HCT116 (cell line): ENCODE data around the gene CACNA1S. TPM values are rescaled to one million over a fixed set of nuclear protein-coding genes. Genes with fewer than 3 reads are reported as not detected.

ENCODE experiments used
- ATAC-seq: fragments of 200-7000 bp; cut with Tn5 transposase; 2 replicates; pipeline ENCODE4 v1.9.1; 2020; ENCODE audit warnings: mild to moderate bottlenecking, moderate library complexity
- BruUV-seq: library from RNA; stranded (reverse); fragments of 400-500 nt; replicated peaks from 2 replicates; lab custom pipeline; 2021; lab: Mats Ljungman, UMichigan
- CTCF ChIA-PET: fragments of 300-600 bp; sonication (Branson Sonifier 250); formaldehyde crosslinking; loops from one replicate; lab custom pipeline; 2021; ENCODE audit warnings: antibody characterized with exemption; lab: Charles Lee
- POLR2A ChIA-PET: fragments of 300-600, 350-600 bp; sonication (Branson Sonifier 250); formaldehyde crosslinking; loops from one replicate; lab custom pipeline; 2021; ENCODE audit warnings: antibody characterized with exemption; lab: Charles Lee
- RAD21 ChIA-PET, 2 experiments: fragments of 300-600 bp; sonication (Branson Sonifier 250); formaldehyde crosslinking; loops; one replicate each; lab custom pipeline; 2023; ENCODE audit warnings: low total read pairs in 2 of 2; ENCODE audit not compliant: uncharacterized antibody in 2 of 2, unreplicated experiment in 2 of 2, low non-redundant PET in 1 of 2; lab: Charles Lee
- DNase-seq: peaks from one replicate; pipeline ENCODE4 v3.0.0-alpha.2; 2010; ENCODE audit warnings: low read depth, low spot score
- H2AFZ ChIP-seq: fragments of 200-600 bp; shearing (Covaris generic), sonication (generic); 2 replicates; pipeline ENCODE4 v1.6.1; 2017; ENCODE audit warnings: low read depth, mixed run types, mixed read lengths, antibody characterized with exemption, low read length; ENCODE audit not compliant: poor library complexity, severe bottlenecking
- H3K27ac ChIP-seq: 2 replicates; pipeline ENCODE4 v1.5.1; 2012; ENCODE audit warnings: low read depth, low read length
- H3K27me3 ChIP-seq: fragments of 200-600 bp; sonication (generic); 2 replicates; pipeline ENCODE4 v1.6.1; 2016; ENCODE audit warnings: mixed run types, low read length, mixed read lengths; ENCODE audit not compliant: insufficient read depth
- H3K36me3 ChIP-seq, 2 experiments: fragments of 200-500 bp in 1 of 2; fragments of 200-600 bp in 1 of 2; sonication (Bioruptor generic) in 1 of 2; sonication (generic) in 1 of 2; 2 replicates each; pipeline versions ENCODE4 v1.5.1 to v1.6.1; 2014 to 2016; ENCODE audit warnings: low read length in 2 of 2, inconsistent platforms in 1 of 2, mixed read lengths in 1 of 2, mixed run types in 1 of 2; ENCODE audit not compliant: insufficient read depth in 2 of 2, control insufficient read depth in 1 of 2
- H3K4me1 ChIP-seq, 2 experiments: fragments of 200-600 bp in 1 of 2; sonication (generic) in 1 of 2; 2 replicates each; pipeline versions ENCODE4 v1.5.1 to v1.6.1; 2012 to 2017; ENCODE audit warnings: low read length in 2 of 2, inconsistent platforms in 1 of 2, mild to moderate bottlenecking in 1 of 2, mixed read lengths in 1 of 2, mixed run types in 1 of 2, moderate library complexity in 1 of 2; ENCODE audit not compliant: insufficient read depth in 2 of 2, control insufficient read depth in 1 of 2
- H3K4me2 ChIP-seq: fragments of 200-600 bp; sonication (generic); 2 replicates; pipeline ENCODE4 v1.6.1; 2017; ENCODE audit warnings: mixed run types, low read length, mixed read lengths
- H3K4me3 ChIP-seq, 2 experiments: fragments of 200-600 bp in 1 of 2; sonication (generic) in 1 of 2; replicated peaks in 1 of 2; 2 replicates each; pipeline ENCODE4 v1.5.1; 2011 to 2016; ENCODE audit warnings: low read length in 2 of 2, control low read depth in 1 of 2, low read depth in 1 of 2, mild to moderate bottlenecking in 1 of 2, mixed read lengths in 1 of 2, mixed run types in 1 of 2
- H3K79me2 ChIP-seq: fragments of 200-600 bp; sonication (generic); 2 replicates; pipeline ENCODE4 v1.6.1; 2017; ENCODE audit warnings: mild to moderate bottlenecking, mixed run types, low read length, moderate library complexity, mixed read lengths; ENCODE audit not compliant: insufficient read depth
- H3K9ac ChIP-seq: fragments of 200-600 bp; sonication (generic); 2 replicates; pipeline ENCODE4 v1.6.1; 2016; ENCODE audit warnings: low read length, mixed read lengths
- H3K9me2 ChIP-seq: fragments of 200-600 bp; sonication (generic), shearing (Covaris generic); 2 replicates; pipeline ENCODE4 v1.6.1; 2017; ENCODE audit warnings: mixed run types, mild to moderate bottlenecking, moderate library complexity; ENCODE audit not compliant: insufficient read depth
- H3K9me3 ChIP-seq, 2 experiments: fragments of 200-500 bp in 1 of 2; fragments of 200-600 bp in 1 of 2; sonication (Bioruptor generic) in 1 of 2; sonication (generic) in 1 of 2; 2 replicates each; pipeline ENCODE4 v1.6.1; 2014 to 2017; ENCODE audit warnings: low read length in 2 of 2, mixed read lengths in 2 of 2, inconsistent platforms in 1 of 2, low read depth in 1 of 2, mild to moderate bottlenecking in 1 of 2, mixed run types in 1 of 2, moderate library complexity in 1 of 2; ENCODE audit not compliant: control insufficient read depth in 1 of 2, insufficient read depth in 1 of 2
- H4K20me1 ChIP-seq: fragments of 200-600 bp; sonication (generic), shearing (Covaris generic); 2 replicates; pipeline ENCODE4 v1.6.1; 2017; ENCODE audit warnings: mixed run types, mild to moderate bottlenecking, moderate library complexity; ENCODE audit not compliant: insufficient read depth
- CBX3 ChIP-seq: IDR thresholded peaks from 2 replicates; pipeline ENCODE4 v1.6.1; 2012; ENCODE audit warnings: low read depth
- EGR1 ChIP-seq: IDR thresholded peaks from 2 replicates; pipeline ENCODE4 v1.6.1; 2012; ENCODE audit warnings: low read depth
- EZH2 ChIP-seq: fragments of 200-600 bp; sonication (generic); IDR thresholded peaks from 2 replicates; pipeline ENCODE4 v1.6.1; 2017; ENCODE audit warnings: antibody characterized with exemption, mixed run types
- EZH2phosphoT487 ChIP-seq: fragments of 200-600 bp; IDR thresholded peaks from 2 replicates; pipeline ENCODE4 v1.6.1; 2018; ENCODE audit warnings: antibody characterized with exemption, borderline replicate concordance
- FOSL1 ChIP-seq: IDR thresholded peaks from 2 replicates; pipeline ENCODE4 v1.6.1; 2012; ENCODE audit warnings: low read depth
- JUND ChIP-seq: IDR thresholded peaks from 2 replicates; pipeline ENCODE4 v1.6.1; 2012
- POLR2AphosphoS5 ChIP-seq: IDR thresholded peaks from 2 replicates; pipeline ENCODE4 v1.6.1; 2011; ENCODE audit warnings: mild to moderate bottlenecking, low read depth, low read length, moderate library complexity
- RAD21 ChIP-seq: IDR thresholded peaks from 2 replicates; pipeline ENCODE4 v1.6.1; 2012; ENCODE audit warnings: low read depth, mild to moderate bottlenecking
- SIN3A ChIP-seq: IDR thresholded peaks from 2 replicates; pipeline ENCODE4 v1.6.1; 2012; ENCODE audit warnings: low read depth
- SP1 ChIP-seq: IDR thresholded peaks from 2 replicates; pipeline ENCODE4 v1.6.1; 2012; ENCODE audit warnings: low read depth
- SRF ChIP-seq: IDR thresholded peaks from 2 replicates; pipeline ENCODE4 v1.6.1; 2012; ENCODE audit warnings: low read depth
- YY1 ChIP-seq: IDR thresholded peaks from 2 replicates; pipeline ENCODE4 v1.6.1; 2011; ENCODE audit warnings: low read length, low read depth, moderate library complexity, mild to moderate bottlenecking; ENCODE audit not compliant: insufficient replicate concordance; ENCODE audit errors: extremely low read depth
- ZFX ChIP-seq: fragments of 450-650 bp; IDR thresholded peaks from 2 replicates; pipeline ENCODE4 v1.6.1; 2017
- ZNF274 ChIP-seq: fragments of 200-500 bp; sonication (Bioruptor generic); IDR thresholded peaks from 2 replicates; pipeline ENCODE4 v1.6.1; 2014; ENCODE audit warnings: mild to moderate bottlenecking, low read depth, low read length, inconsistent platforms
- intact Hi-C: fragments of 100-400 bp; cut with micrococcal nuclease; formaldehyde crosslinking; loops from 2 replicates; pipeline ENCODE4 v1.10.0; 2022
- total RNA-seq: library from RNA; stranded (reverse); gene quantifications from one replicate; pipeline ENCODE4 v1.2.1, GENCODE V29; 2021; ENCODE audit not compliant: unreplicated experiment
- TF ChIP-seq, protein P1 (sequence below): IDR thresholded peaks from 2 replicates; pipeline ENCODE4 v1.6.1; 2012
- TF ChIP-seq, protein P2 (sequence below), 3 experiments: fragments of 200-600 bp in 1 of 3; sonication (generic) in 1 of 3; IDR thresholded peaks in 2 of 3; conservative IDR thresholded peaks in 1 of 3; 2 replicates each; pipeline ENCODE4 v1.5.1; 2012 to 2017; ENCODE audit warnings: low read depth in 2 of 3, low read length in 2 of 3, antibody characterized with exemption in 1 of 3, borderline replicate concordance in 1 of 3, control low read depth in 1 of 3, mild to moderate bottlenecking in 1 of 3, mixed read lengths in 1 of 3, mixed run types in 1 of 3, moderate library complexity in 1 of 3; ENCODE audit not compliant: insufficient read depth in 1 of 3
- TF ChIP-seq, protein P3 (sequence below): IDR thresholded peaks from 2 replicates; pipeline ENCODE4 v1.6.1; 2012; ENCODE audit warnings: low read depth
- TF ChIP-seq, protein P4 (sequence below): IDR thresholded peaks from 2 replicates; pipeline ENCODE4 v1.6.1; 2011; ENCODE audit warnings: mild to moderate bottlenecking, low read length, moderate library complexity; ENCODE audit not compliant: insufficient replicate concordance; ENCODE audit errors: extremely low read depth

Gene CACNA1S
- total RNA-seq, 1 experiment from 2014 or later, result not detected

DNA sequence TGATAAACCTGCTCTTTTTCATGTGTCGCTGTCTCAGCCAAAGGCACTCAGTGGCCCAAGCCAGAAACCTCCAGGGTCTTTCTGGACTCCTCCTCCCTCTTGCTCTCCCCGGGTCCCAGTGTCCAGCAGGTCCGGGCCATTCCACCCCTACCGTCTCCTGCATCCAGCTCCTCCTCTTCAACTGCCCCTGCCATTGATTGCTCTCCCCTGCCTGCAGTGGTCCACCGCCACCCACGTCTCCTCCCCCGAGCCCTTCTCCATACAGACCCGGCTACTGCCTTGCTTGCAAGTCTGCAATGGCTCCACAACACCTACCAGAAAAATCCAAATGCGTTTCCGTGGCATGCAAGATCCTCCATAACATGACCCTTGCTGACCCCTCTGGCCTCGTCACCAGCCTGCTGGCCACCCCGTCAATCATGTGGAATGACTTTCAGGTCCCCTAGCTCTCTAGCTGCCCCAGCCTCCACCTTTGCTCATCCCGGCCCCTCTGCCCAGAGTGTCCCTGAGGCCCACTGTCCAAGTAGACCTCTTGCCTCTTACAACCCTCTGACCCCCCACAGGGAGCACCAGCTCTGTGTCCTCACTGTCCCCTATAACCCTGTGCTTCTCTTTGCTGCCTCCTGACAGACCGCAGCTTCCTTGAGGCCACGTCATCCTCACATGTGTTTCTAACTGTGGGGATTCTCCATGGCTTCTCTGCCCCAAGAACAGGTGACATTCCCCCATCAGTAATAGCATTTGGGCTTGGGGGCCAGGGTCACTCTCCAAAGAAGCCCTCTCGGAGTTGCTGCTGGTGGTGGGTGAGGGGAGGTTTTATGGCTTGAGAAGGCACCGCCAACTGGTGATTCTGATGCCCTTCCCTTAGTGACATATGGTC lies 15.0 kb downstream of the CACNA1S start:
- Histone ChIP-seq H3K4me1 (no peaks in the 10 kb centered on the region), H3K4me2 (no peak overlapping the region), H3K36me3 (no peaks in the 10 kb centered on the region), H4K20me1 (no peaks in the 10 kb centered on the region), H3K9ac (no peak overlapping the region), H3K27me3 (no peaks in the 10 kb centered on the region), H3K9me3 (no peaks in the 10 kb centered on the region), H3K27ac (no peak overlapping the region), H3K4me3 (no peak overlapping the region), H3K79me2 (no peaks in the 10 kb centered on the region), H3K9me2 (no peaks in the 10 kb centered on the region), H2AFZ (no peak overlapping the region)
- ChIA-PET RAD21 (no interaction called here), CTCF (interaction anchor here (1.0 kb wide), 1 partner anchor 16 kb away, joined by 4 read pairs; no protein-coding TSS in a partner anchor), POLR2A (no interaction called here)
- ATAC-seq (no peak), DNase-seq (no peak)
- no TSS peak for BruUV-seq
- TF ChIP-seq SP1 (no peak), ZNF274 (no peak), YY1 (no peak), CBX3 (no peak), JUND (no peak), FOSL1 (no peak), RAD21 (no peak), ZFX (no peak), EZH2phosphoT487 (no peak), EZH2 (no peak), SIN3A (no peak), SRF (no peak), POLR2AphosphoS5 (no peak), EGR1 (no peak)
- TF ChIP-seq, protein P1, sequence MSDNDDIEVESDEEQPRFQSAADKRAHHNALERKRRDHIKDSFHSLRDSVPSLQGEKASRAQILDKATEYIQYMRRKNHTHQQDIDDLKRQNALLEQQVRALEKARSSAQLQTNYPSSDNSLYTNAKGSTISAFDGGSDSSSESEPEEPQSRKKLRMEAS, result no peak
- TF ChIP-seq, protein P2, sequence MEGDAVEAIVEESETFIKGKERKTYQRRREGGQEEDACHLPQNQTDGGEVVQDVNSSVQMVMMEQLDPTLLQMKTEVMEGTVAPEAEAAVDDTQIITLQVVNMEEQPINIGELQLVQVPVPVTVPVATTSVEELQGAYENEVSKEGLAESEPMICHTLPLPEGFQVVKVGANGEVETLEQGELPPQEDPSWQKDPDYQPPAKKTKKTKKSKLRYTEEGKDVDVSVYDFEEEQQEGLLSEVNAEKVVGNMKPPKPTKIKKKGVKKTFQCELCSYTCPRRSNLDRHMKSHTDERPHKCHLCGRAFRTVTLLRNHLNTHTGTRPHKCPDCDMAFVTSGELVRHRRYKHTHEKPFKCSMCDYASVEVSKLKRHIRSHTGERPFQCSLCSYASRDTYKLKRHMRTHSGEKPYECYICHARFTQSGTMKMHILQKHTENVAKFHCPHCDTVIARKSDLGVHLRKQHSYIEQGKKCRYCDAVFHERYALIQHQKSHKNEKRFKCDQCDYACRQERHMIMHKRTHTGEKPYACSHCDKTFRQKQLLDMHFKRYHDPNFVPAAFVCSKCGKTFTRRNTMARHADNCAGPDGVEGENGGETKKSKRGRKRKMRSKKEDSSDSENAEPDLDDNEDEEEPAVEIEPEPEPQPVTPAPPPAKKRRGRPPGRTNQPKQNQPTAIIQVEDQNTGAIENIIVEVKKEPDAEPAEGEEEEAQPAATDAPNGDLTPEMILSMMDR (IDR thresholded peaks at IDR 0.05 in 2 of 3, conservative IDR thresholded peaks at IDR 0.05 in 1 of 3; ENCODE audit: borderline replicate concordance in 1 of 3, insufficient read depth in 1 of 3, low read depth in 2 of 3, low read length in 2 of 3), result no peak
- TF ChIP-seq, protein P3, sequence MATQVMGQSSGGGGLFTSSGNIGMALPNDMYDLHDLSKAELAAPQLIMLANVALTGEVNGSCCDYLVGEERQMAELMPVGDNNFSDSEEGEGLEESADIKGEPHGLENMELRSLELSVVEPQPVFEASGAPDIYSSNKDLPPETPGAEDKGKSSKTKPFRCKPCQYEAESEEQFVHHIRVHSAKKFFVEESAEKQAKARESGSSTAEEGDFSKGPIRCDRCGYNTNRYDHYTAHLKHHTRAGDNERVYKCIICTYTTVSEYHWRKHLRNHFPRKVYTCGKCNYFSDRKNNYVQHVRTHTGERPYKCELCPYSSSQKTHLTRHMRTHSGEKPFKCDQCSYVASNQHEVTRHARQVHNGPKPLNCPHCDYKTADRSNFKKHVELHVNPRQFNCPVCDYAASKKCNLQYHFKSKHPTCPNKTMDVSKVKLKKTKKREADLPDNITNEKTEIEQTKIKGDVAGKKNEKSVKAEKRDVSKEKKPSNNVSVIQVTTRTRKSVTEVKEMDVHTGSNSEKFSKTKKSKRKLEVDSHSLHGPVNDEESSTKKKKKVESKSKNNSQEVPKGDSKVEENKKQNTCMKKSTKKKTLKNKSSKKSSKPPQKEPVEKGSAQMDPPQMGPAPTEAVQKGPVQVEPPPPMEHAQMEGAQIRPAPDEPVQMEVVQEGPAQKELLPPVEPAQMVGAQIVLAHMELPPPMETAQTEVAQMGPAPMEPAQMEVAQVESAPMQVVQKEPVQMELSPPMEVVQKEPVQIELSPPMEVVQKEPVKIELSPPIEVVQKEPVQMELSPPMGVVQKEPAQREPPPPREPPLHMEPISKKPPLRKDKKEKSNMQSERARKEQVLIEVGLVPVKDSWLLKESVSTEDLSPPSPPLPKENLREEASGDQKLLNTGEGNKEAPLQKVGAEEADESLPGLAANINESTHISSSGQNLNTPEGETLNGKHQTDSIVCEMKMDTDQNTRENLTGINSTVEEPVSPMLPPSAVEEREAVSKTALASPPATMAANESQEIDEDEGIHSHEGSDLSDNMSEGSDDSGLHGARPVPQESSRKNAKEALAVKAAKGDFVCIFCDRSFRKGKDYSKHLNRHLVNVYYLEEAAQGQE, result no peak
- TF ChIP-seq, protein P4, sequence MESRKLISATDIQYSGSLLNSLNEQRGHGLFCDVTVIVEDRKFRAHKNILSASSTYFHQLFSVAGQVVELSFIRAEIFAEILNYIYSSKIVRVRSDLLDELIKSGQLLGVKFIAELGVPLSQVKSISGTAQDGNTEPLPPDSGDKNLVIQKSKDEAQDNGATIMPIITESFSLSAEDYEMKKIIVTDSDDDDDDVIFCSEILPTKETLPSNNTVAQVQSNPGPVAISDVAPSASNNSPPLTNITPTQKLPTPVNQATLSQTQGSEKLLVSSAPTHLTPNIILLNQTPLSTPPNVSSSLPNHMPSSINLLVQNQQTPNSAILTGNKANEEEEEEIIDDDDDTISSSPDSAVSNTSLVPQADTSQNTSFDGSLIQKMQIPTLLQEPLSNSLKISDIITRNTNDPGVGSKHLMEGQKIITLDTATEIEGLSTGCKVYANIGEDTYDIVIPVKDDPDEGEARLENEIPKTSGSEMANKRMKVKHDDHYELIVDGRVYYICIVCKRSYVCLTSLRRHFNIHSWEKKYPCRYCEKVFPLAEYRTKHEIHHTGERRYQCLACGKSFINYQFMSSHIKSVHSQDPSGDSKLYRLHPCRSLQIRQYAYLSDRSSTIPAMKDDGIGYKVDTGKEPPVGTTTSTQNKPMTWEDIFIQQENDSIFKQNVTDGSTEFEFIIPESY, result no peak
- intact Hi-C loops, result no loop called here
